ENCODE measurements around the gene DALRD3. TPM values are rescaled to one million over a fixed set of nuclear protein-coding genes. Genes with fewer than 3 reads are reported as not detected.

The DALRD3 gene
- polyA plus RNA-seq, 2 of the 4 experiments (the other 2 are of a cell fraction), result 20.5 to 35.8 TPM

- no peaks in the 10 kb centered on the region for H3K9me3 ChIP-seq
- no peak for TF ChIP-seq NFE2L2 (conservative IDR thresholded peaks at IDR 0.05; ENCODE audit: low read length)
- no peak for TF ChIP-seq USF2 (IDR thresholded peaks at IDR 0.05)
- no peak for TF ChIP-seq ZC3H11A (IDR thresholded peaks at IDR 0.05)
- TF ChIP-seq RFX5 (IDR thresholded peaks at IDR 0.05), result no peak
- TF ChIP-seq CHD4 (IDR thresholded peaks at IDR 0.05; ENCODE audit: borderline replicate concordance), result no peak
- H3K4me1 ChIP-seq, result no peaks in the 10 kb centered on the region
- H3K4me2 ChIP-seq, result no peak overlapping the region
- FAIRE-seq (no peak), ATAC-seq (no peak), DNase-seq (ENCODE audit: low read depth in 1 of 2, low spot score in 1 of 2) (no peak)
- ChIA-PET POLR2A (interaction anchor here (0.6 to 2.1 kb wide), 2 partner anchors 9 to 10 kb away, joined by 4 to 8 read pairs; partner anchors contain the start of gene WDR6), CTCF (interaction anchor here (0.6 to 30.1 kb wide), 4 partner anchors 7 to 167 kb away, joined by 3 to 385 read pairs (median 194); partner anchors contain the start of genes DALRD3, NDUFAF3, P4HTM and WDR6)
- no peak overlapping the region for H3K4me3 ChIP-seq
- 89% methylated on average over 14 of the region's 20 CpGs for WGBS (ENCODE audit: missing lambda C conversion rate)
- no peak overlapping the region for H3K27ac ChIP-seq
Measured at GRCh38 chr3:48997714-48998637, 20.4 kb downstream of the DALRD3 start.

GRCh38 chr3:48997102-48997635 is 21.2 kb downstream of the DALRD3 start:
- DNase-seq (ENCODE audit: low read depth in 1 of 2, low spot score in 1 of 2), result no peak
- 91% methylated on average over 6 of the region's 8 CpGs for WGBS (ENCODE audit: missing lambda C conversion rate)
- no peak overlapping the region for H3K4me3 ChIP-seq
- CTCF ChIA-PET, result interaction anchor here (0.6 to 30.1 kb wide), 5 partner anchors 6 to 166 kb away, joined by 3 to 385 read pairs (median 4); partner anchors contain the start of genes DALRD3, NDUFAF3, P4HTM and WDR6
- H3K27ac ChIP-seq, result no peak overlapping the region
- FAIRE-seq, result no peak
- H3K4me2 ChIP-seq, result no peak overlapping the region
- TF ChIP-seq CEBPB (IDR thresholded peaks at IDR 0.05), result no peak
- no peak for TF ChIP-seq RCOR1 (IDR thresholded peaks at IDR 0.05; ENCODE audit: low read depth, low read length)
- no peak for TF ChIP-seq SMC3 (IDR thresholded peaks at IDR 0.05)
- no peak for TF ChIP-seq TP53 (CRISPR knock-in tag; IDR thresholded peaks at IDR 0.05)
- no peak for TF ChIP-seq NFE2L2 (conservative IDR thresholded peaks at IDR 0.05; ENCODE audit: low read length)
- no peak for TF ChIP-seq EP300 (IDR thresholded peaks at IDR 0.05)
- TF ChIP-seq MAZ (IDR thresholded peaks at IDR 0.05; ENCODE audit: borderline replicate concordance, low read depth, low read length), result no peak
- no peak for TF ChIP-seq CBX2 (IDR thresholded peaks at IDR 0.05; ENCODE audit: borderline replicate concordance, low read depth)
- no peak for TF ChIP-seq SREBF2 (IDR thresholded peaks at IDR 0.05)
- no peak for TF ChIP-seq RARB (CRISPR knock-in tag; IDR thresholded peaks at IDR 0.05)
- POLR2A ChIA-PET, result interaction anchor here (2.1 kb wide), 1 partner anchor 10 kb away, joined by 8 read pairs; the partner anchor contains the start of gene WDR6
- peaks cover under 1% of the 10 kb centered on the region; the same call in 1 of the 3 replicates for H3K4me1 ChIP-seq
- ATAC-seq, result no peak
- no peaks in the 10 kb centered on the region for H3K9me3 ChIP-seq

GRCh38 chr3:48996640-48997039 is 21.7 kb downstream of the DALRD3 start:
- Histone ChIP-seq H3K4me3 (no peak overlapping the region), H3K27ac (no peak overlapping the region), H3K9me3 (no peaks in the 10 kb centered on the region), H3K4me1 (peaks cover 6% of the 10 kb centered on the region; the same call in 2 of the 3 replicates), H3K4me2 (no peak overlapping the region)
- FAIRE-seq, result no peak
- WGBS (ENCODE audit: missing lambda C conversion rate), result 93% methylated on average over 8 of the region's 8 CpGs
- no peak for TF ChIP-seq SMC3 (IDR thresholded peaks at IDR 0.05)
- no peak for TF ChIP-seq CTCF (IDR thresholded peaks at IDR 0.05)
- no peak for TF ChIP-seq POLR2AphosphoS2 (conservative IDR thresholded peaks at IDR 0.05; ENCODE audit: low read length)
- no peak for TF ChIP-seq CBX8 (IDR thresholded peaks at IDR 0.05)
- no peak for TF ChIP-seq RNF2 (IDR thresholded peaks at IDR 0.05; ENCODE audit: borderline replicate concordance, low read depth)
- no peak for TF ChIP-seq CHD2 (IDR thresholded peaks at IDR 0.05; ENCODE audit: low read length, partially characterized antibody)
- no peak for TF ChIP-seq HDAC2 (IDR thresholded peaks at IDR 0.05)
- no peak for TF ChIP-seq RCOR1 (IDR thresholded peaks at IDR 0.05; ENCODE audit: low read depth, low read length)
- no peak for TF ChIP-seq EP300 (IDR thresholded peaks at IDR 0.05)
- TF ChIP-seq NFE2L2 (conservative IDR thresholded peaks at IDR 0.05; ENCODE audit: low read length), result no peak
- no peak for DNase-seq (ENCODE audit: low read depth in 1 of 2, low spot score in 1 of 2)
- POLR2A ChIA-PET, result interaction anchor here (1.6 to 2.1 kb wide), 2 partner anchors 10 to 11 kb away, joined by 3 to 8 read pairs; partner anchors contain the start of gene WDR6
- no peak for ATAC-seq
- CTCF ChIA-PET, result interaction anchor here (1.1 to 16.7 kb wide), 3 partner anchors 16 to 77 kb away, joined by 3 to 385 read pairs (median 4); partner anchors contain the start of genes DALRD3, NDUFAF3 and WDR6
